HG03175 (cell line): ENCODE data around the gene FIGNL1.
A peak's percentile ranks its signal among the peaks of the same experiment; 100 is the strongest.

Experiments used
- ATAC-seq: cut with Tn5 transposase; IDR thresholded peaks from one replicate; pipeline ENCODE4 v1.9.1; 2021; ENCODE audit warnings: mild to moderate bottlenecking, moderate library complexity; ENCODE audit not compliant: unreplicated experiment

FIGNL1 gene

DNA sequence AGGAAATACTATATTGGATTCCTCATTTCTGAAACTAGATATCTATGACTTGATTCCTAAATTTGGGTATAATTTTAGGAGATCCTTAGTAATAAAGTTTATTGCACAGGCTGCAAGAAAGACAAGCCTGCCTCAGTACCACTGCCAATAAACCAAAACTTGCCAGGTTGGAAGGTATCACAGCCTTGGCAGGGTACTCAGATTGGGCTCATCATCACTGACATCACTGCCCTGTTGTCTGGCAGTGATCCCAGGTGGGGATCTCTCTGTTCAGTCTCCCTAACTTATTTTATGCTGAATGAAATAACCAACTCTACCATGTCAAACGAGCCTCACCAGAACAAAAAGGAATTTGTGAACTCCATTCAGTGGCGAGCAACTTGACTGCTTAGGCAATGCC is 18.8 kb downstream of the FIGNL1 start:
- ATAC-seq = no peak

DNA sequence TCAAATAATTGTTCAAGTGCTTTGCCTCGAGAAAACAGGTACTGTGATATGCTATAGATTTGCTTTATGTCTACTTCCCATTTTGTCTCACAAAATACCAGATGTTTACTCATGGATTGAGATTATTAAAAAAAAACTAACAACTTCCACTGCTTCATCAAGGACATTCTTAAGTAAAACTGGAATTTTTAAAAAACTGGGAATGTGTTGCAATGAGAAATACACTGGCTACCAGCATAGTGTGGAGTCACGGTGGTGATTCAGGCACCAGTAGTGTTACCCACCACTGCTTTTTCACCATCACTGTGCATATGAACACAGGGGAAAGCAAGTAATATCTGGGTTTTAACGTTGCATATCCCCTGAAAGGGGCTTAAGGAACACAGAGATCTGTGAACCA is 21.2 kb downstream of the FIGNL1 start:
- no peak for ATAC-seq

DNA sequence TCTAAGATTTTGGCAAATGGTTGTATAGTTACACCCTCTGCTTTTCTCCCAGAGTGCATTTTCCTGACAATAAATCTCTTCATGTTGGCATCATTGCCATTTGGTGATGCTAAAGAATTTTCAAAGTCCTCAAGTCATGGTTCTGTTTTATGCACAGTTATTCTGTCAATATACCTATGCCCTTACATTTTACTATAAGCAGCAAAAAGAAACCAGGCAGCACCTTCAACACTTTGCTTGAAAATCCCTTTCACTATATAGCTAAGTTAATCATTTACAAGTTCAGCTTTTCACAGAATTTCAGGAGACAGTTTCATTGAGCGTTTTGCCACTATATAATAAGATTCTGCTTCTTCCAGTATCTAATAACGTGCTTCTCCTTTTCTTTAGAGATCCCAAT is 22.6 kb downstream of the FIGNL1 start:
- no peak for ATAC-seq

DNA sequence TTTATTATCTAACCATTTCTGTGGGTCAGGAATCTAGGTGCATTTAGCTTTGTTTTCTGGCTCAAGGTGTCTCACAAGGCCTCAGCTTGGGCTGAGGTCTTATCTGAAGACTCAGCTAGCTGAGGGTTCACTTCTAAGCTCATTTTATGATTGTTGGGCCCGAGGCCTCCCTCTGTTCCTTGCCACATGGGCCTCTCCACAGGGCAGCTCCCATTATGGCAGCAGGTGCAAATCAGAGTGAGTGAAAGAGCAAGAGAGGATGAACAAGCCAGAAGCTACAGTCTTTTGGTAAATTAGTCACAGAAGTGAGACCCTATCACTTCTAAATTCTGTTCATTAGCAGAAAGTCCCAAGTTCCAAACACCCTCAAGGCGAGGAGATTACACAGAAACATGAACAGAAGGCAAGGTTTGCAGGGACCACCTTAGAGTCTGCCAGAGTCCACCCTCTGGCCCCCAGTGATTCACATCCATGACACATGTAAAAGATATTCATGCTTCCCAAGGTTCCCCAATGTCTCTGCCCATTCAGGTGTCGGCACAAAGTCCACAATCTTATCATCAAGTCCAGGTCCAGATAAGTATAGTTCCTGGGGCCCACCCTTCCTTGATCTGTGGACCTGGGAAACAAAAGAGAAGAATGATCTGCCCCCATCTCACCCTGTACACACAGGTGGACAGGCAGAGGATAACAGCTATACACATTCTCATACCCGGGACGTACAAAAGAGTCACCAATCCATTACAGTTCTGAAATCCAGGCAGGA is 23.7 kb downstream of the FIGNL1 start:
- no peak for ATAC-seq

DNA sequence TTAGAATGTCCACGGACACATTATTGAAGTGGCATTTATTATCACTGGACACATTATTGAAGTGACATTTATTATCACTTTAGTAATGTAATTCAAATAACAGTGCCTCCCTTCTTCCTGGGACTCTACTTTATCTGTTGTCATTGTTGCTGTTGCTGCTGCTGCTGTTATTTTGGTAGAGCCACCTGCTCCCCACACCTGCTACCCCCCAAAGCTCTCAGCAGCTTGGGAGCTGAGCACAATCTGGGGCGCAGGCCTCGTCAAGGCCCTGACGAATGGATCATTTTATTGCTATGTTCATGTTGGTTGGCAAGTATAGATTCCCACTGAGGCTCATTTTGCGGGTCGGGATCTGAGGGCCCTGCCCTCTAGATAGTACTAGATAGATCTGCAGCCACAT is 24.8 kb downstream of the FIGNL1 start:
- no peak for ATAC-seq

DNA sequence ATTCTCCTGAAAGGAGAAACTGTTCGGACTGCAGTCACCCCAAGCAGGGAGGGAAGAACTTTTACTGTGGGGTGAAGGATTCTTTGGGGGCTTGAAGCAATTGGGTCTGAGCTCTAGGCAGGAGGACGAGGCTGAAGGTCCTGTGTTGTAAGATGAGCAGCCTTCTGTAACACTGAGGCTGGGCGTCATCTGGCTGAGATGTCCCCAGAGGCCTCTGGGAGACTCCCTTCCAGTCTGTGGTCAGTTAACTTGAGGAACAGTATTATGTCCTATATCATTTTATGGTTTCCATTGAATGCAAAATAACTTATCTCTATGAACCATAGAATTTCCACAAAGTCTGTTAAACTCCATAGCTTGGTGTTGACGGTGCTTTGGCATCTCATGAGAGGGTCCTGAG is 26.3 kb downstream of the FIGNL1 start:
- ATAC-seq = no peak

DNA sequence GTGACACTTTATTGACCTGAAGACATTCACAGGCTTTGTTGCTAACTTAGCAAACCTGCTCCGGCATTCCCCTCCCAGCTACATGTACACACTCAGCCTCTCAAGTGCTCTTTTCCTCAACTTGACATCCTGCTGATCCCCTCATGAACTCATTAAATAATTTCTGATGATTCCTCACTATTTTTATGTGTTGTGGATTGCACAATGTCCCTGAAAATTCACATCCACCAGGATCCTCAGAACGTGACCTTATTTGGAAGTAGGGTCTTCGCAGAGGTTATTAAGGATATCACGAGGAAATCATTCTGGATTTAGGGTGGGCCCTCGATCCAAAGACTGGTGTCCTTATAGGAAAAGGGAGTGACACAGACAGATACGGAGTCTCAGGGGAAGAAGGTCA is 27.3 kb downstream of the FIGNL1 start:
- ATAC-seq = no peak

DNA sequence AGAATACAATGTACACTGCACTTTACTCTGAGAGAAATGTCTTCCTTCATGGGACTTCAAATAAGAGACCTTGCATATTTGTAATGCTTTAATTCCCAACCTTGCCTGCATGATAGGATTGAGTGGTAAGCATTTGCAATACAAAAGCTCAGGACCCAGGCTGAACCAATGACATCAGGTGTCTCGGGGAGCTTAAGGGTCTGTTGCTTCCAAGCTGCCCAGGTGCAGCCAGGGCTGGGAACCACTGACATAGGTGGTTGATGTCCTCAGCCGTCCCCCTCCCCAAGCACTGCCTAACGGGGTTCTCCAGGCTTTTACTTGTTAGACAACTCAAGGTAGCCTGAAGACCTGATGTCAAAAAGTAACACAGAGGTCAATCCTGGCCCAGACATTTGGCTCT is 29.1 kb downstream of the FIGNL1 start:
- no peak for ATAC-seq

DNA sequence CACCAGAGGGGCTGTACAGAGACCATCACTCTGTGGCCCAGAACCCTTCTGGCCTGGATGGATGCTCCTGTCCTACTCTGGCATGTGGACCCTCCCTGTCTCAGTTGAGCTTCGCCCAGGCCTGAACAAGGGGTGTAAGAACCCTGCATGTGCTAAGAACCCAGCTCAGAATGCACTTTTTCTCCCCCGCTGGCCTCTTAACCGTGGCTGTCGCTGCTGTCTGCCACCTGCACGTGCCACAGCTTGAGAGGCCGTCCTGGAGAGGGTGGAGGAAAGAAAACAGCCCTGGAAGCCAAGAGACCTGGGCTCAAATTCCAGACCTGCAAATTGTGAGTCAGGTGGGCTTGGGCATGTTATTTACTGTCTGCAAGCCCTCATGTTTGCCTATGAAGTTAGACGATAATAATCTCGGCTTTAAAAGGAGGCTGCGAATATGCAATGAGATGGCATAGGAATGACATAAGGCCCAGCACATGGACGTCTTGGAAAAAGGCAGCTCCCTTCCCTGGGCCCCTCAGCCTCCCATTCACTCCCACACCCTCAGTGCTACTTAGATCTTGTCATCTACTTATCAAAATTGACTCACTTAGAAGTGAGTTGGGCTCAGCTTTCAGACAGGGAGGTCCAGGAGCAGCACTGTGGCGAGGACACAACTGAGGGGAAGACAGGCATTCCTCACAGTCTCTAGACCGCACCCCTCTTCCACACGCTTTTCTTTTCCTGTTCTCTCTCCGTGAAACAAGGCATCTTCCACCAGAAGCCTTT is 31.4 kb downstream of the FIGNL1 start:
- no peak for ATAC-seq

DNA sequence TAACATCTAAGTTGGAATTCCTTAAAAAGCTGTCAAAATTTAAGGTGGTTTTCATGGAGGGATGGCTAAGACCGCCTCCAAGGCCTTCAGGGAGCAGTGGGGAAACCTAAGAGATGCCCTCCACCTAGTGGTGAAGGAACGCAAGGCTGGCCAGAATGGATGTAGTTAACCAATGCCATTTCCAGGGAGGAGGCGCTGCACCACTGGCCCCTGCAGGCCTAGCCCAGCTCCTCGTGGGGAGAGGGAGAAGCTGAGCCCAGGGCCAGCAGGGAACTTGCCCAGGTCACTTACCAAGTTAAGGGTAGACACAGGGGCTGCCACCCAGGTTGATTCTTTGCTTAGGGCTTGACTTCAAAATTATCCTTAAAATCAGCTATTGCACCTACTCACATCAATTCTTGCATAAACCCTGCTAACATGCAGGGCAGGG is 32.0 kb downstream of the FIGNL1 start:
- ATAC-seq = peak; percentile 83

DNA sequence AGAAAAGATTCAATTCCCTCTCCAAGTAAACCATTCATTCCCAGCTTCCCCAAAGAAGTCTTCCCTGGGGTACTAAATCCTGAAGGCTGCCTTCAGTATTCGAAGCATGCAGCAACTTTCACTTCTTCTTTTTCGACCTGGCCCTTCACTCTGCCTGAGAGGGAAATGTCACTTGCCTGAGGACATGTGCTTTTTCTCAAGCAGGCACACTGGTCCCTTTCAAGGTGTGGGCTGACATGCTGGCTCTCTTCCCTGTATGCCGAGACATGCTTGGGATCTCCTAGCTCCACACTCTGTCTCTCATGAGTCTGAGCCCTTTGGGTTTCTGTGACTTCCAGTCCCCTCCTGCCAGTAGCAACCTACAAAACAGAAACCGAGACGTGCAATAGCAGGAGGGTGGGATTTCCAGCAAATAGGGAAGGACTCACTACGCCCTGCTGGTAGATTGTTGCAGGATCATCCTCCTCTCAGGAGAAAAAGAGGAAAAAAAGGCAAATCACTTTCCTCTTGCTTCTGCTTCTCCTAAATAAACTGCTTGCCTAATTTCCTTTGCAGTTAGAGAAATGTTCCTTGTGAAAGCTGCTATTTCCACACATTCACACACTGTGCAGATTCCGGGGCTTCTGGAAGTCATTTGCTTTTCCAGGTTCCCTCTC is 33.5 kb downstream of the FIGNL1 start:
- ATAC-seq = peak; percentile 82

DNA sequence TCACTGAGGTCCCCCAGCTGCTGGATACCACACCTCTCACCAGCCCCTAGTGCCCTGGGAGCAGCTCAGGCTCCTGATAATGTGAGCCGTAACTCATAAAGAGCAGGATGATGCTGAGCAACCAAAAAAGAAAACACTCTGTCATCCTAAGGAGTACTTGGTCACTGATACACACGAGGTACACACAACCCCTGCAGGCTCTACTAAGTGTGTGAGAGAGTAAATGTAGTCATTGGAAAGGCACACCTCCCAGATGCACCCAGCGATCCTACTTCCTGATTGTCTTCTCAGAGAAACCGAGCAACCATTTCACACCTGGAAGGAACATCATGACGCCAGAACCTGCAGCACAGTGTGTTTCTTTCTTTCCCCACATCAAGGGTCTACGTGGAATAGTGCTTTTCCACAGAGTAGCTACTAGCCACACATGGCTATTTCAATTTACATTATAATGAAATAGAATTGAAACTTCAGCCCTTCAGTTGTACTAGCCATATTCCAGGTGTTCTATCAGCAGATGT is 34.2 kb downstream of the FIGNL1 start:
- no peak for ATAC-seq

DNA sequence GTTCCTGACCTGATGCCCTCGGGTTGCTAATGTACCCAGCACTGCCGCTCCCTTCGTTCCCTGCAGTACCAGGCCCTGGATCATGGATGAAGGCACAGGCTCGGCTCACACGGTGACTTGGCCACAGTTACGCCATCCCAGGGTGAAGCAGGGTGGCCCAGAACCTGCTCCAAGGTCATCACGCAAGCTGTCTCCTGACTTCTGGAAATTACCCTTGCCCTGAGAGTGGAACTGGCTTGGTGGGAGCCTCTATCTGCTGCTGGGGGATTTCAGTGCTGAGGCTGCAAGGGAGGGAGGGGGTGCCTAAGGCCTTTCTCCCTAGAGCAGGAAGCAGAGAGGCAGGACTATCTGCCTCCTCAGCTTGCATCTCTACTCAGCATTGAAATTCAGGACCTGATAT is 36.6 kb downstream of the FIGNL1 start:
- no peak for ATAC-seq

DNA sequence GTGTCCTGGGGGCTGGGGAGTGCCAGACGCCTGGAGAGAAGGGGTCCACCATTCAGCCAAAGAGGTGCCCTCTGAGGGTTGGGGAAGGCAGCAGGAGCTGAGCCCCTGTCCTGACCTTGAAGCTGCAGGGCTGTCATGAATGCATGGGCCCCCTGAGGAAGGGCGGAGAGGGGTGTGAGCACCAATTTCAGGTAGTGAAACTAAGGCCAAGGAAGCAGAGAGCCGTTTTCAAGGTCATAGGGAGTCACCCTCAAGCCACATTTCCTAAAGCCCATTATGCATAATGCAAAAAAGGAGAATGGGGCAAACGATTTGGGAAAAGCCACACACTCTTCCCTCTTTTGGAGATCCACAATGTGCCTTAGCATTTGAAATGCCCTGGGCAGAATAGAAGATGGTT is 37.2 kb downstream of the FIGNL1 start:
- ATAC-seq = no peak

DNA sequence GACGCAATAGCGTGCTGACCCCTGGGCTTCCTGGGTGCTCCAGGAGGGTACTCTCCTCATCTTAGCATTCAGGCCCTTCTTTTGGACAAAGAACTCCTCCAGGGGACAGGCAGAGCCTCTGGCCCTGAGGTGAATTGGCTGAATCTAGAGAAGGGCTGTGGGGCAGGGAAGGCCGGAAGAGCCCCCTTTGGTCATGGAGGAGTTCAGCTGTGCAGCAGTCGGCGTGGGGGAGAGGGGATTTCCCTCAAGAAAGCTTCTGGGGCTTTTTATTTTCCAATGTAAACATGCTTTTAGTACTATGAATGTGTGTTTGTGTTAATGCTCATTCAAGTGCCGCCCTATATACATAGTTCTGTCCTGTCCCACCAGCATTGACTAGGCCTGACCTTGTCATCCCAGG is 38.8 kb downstream of the FIGNL1 start:
- no peak for ATAC-seq

DNA sequence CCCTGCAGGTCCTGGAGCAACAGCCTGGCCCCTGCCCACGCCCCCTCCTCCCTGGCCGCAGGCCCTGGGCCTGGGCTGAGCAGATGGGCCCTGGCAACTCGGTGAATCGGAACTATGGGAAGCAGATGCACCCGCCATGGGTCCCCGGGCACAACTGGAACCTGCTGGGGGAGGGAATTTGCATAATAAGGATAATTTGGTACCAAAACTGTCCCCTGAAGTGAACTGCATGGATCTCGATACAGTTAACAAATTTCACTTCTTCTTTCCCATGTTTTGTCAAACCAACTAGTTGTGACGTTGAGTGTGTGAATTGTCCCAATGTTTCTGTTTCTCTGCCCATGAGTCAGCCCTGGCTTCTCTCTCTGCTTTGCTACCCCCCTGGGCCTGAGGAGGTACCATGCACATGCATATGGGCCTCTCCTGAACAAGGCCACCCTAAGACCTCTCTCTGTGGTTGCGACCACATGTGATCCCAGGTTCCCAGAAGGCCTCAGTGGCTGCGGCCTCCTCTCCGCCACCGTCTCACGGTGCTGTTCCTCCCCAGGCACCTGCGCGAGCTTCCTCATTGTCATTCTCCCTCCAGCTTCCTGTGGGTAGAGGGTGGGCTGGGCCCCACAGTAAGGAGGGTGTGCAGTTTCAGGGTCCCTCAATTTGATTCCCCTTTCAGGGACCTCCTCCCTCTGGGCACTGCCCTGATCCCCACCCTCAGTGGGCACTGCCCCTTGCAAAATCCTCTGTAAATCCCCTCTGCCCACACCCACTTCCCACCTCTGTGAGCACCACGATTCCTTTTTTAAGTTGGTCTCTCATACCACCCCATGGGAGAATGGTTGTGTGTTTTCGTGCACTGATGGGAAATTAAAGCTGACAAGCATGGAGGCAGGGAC is 40.0 kb downstream of the FIGNL1 start:
- ATAC-seq = peak; percentile 46

DNA sequence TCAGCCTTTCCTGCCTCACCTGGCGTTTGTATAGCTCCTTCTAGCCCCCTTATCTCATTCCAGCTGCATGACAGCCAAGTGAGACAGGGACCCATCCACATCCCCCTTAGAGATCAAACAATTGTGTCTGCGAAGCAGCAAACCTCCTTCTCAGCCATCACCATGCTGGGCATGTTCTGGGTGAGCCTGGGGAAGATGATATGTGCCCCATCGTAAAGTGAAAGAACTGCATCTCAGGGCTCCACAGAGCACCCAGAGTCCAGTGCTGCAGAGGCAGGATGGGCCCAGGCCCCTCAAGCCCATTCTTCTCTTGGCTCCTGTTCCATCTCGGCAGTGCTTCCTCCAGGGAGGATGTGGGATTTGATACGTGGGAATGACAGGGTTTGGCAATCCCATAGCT is 43.2 kb downstream of the FIGNL1 start:
- no peak for ATAC-seq

DNA sequence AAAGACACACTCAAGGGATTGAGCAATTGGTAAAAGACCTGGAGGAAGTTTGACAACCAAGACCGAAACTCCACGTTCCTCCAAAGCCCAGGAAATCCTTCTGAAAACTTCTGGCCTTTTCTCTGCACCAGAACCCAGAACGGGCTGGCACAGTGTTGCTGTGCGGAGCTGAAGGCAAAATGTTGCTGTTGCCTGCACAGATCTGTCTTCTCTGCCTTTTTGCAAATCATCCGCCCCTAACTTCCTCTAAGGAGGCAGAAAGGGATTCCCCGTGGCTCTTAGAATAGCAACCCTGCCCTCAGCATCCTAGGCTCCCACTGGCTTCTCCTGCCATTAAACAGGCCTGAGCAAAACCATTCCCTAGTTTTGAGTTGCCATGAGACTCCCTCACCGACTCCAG is 44.9 kb downstream of the FIGNL1 start:
- no peak for ATAC-seq

DNA sequence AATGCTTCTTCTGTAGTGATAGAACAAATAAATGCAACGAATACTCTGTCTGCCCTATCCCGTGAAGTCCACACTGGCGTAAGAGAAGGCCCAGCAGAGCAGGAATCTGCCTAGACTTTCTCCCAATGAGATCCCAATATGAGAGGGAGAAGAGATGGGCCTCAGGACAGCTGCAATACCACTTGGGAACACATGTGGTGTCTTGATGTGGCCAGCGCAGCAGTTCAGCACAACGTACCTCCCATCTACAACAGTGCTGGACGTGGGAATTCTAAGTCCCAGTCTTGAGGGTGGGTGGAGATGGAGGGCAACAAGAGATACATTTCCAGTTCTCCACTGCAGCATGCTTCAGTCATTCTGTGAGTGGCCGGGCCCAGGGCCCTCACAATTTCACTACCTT is 45.8 kb downstream of the FIGNL1 start:
- no peak for ATAC-seq

DNA sequence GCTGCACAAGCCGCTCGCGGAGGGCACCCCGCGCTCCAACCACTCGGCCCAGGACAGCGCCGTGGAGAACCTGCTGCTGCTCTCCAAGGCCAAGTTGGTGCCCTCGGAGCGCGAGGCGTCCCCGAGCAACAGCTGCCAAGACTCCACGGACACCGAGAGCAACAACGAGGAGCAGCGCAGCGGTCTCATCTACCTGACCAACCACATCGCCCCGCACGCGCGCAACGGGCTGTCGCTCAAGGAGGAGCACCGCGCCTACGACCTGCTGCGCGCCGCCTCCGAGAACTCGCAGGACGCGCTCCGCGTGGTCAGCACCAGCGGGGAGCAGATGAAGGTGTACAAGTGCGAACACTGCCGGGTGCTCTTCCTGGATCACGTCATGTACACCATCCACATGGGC is 50.0 kb downstream of the FIGNL1 start:
- ATAC-seq = no peak

DNA sequence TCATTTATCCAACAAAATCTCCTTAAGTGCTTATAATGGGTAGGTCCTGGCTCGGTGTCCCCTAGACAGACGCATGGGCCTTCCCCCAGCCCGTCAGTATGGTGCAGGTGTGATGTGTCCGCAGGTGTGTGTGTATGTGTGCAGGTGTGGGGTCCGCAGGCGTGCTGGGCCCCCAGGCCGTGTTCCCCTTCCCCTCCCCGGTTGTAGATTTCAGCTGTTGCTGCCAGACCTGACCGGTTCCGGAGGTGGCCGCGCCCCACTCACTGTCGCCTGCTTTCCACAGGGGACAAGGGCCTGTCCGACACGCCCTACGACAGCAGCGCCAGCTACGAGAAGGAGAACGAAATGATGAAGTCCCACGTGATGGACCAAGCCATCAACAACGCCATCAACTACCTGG is 50.5 kb downstream of the FIGNL1 start:
- ATAC-seq = no peak
